OCI-LY1 (cell line): ENCODE data around the gene RPL12.

ENCODE experiments used
- CTCF ChIP-seq: fragments of 200-600 bp; sonication (generic), shearing (Covaris generic); IDR thresholded peaks from 2 replicates; pipeline ENCODE4 v1.5.1; 2017; ENCODE audit warnings: mild to moderate bottlenecking, antibody characterized with exemption, low read length, moderate library complexity, mixed read lengths
- EZH2 ChIP-seq: fragments of 200-600 bp; sonication (generic), shearing (Covaris generic); IDR thresholded peaks from 2 replicates; pipeline ENCODE4 v1.8.0; 2017; ENCODE audit warnings: borderline replicate concordance, mixed run types, mild to moderate bottlenecking, antibody characterized with exemption, low read length, moderate library complexity, mixed read lengths

- TF ChIP-seq CTCF (no peak), EZH2 (no peak)
These were observed 45.8 kb upstream of the RPL12 start for GRCh38 chr9:127496974-127497373.
